RKO (cell line): Measurements from ENCODE around the gene HDLBP.
"Not testable (repeated sequence)": the region's sequence is repeated elsewhere in the genome, so short reads cannot be mapped to it uniquely, and the experiment has no call there.

ENCODE experiments used
- DNase-seq: peaks from one replicate; pipeline ENCODE4 v3.0.0-alpha.2; 2016; ENCODE audit warnings: low spot score

HDLBP gene

DNA sequence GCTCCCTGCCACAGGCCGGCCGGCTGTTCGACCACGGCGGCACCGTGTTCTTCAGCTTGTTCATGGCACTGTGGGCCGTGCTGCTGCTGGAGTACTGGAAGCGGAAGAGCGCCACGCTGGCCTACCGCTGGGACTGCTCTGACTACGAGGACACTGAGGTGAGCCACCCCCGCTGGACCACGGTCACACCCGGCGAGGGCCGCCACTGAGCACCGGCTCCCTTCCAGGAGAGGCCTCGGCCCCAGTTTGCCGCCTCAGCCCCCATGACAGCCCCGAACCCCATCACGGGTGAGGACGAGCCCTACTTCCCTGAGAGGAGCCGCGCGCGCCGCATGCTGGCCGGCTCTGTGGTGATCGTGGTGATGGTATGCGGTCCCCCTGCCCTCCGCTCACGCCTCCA, 106.2 kb downstream of the HDLBP start:
- no peak for DNase-seq

- DNase-seq, result no peak
These were observed 107.4 kb downstream of the HDLBP start for GRCh38 chr2:241208058-241208457.

- no peak for DNase-seq
These were observed 107.8 kb downstream of the HDLBP start for GRCh38 chr2:241207641-241208040.

DNA sequence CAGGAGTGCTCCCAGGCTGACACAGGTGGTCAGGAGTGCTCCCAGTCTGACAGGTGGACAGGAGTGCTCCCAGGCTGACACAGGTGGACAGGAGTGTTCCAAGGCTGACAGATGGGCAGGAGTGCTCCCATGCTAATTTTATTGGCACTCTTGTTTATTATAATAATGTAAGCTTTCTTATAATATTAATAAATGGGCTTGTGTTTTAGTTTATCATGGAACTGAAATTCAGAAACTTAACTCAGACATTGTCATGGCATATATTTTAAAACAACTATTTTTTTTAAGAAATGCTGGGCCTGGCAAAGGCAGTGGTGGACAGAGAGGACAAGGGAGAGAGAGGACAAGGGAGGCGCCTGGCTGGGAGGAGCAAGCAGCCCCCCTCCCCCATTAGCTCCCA, 108.3 kb downstream of the HDLBP start:
- no peak for DNase-seq

DNA sequence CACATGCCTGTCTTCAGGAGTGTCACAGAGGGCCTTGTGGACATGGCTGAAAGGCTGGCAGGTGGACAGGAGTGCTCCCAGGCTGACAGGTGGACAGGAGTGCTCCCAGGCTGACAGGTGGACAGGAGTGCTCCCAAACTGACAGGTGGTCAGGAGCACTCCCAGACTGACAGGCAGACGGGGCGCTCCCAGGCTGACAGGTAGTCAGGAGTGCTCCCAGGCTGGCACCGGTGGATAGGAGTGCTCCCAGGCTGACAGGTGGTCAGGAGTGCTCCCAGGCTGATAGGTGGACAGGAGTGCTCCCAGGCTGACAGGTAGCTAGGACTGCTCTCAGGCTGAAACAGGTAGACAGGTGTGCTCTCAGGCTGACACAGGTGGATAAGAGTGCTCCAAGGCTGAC, 110.4 kb downstream of the HDLBP start:
- no peak for DNase-seq

DNA sequence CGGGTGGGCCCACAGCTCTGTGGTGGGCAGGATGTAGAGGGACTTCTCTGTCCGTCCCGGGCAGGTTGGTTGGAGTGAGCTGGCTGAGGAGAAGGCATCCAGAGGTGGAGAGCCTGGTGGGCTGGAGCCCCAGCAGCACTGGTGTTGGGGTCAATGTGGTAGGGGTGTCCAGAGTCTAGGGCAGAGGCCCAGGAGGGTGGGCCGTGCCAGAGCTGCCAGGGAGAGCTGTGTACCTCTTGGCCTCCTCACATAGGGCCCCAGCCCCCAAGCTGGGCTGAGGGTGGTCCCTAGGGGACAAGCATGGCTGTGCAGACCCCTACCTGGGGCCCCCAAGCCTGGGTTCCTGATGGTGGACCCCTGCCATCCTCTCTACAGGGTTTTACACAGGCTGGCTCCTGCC, 111.0 kb downstream of the HDLBP start:
- DNase-seq, result no peak

DNA sequence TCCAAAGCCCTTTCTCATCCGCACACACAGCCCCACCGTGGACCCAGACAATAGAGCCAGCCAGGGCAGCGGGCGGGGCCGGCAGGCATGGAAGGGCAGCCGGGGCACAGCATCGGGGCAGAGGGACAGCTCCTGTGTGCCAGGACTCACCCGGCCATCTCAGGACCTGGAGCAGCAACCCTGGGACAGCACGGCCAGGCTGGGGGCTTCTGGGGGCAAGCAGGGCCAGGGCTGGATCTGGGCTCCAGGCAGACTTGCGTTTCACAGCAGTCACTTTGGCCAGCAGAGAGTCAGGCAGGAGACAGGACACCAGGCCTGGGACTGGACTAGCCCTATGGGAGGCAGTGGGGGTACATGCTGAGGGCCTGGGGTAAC, 111.5 kb downstream of the HDLBP start:
- no peak for DNase-seq

GRCh38 chr2:241203218-241204009, 112.1 kb downstream of the HDLBP start:
- DNase-seq, result no peak

DNA sequence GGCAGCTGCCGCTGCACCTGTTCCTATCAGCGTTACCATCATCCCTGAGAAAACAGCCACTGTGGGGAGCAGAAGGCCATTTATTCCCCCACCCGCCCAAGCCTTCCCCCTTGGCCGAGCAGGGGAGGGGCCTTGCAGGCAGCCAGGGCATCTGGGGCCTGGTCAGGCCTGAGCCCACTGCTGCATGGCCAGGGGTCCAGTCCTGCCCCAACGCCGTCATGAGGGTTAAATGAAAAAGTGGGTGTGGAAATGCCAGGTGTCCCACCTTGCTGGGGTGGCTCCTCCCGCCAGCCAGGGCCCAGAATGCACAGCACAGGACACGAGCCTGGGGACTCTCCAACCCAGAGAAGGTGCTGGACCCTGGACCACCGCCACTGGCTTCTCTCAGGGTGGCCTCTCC, 112.8 kb downstream of the HDLBP start:
- no peak for DNase-seq

DNA sequence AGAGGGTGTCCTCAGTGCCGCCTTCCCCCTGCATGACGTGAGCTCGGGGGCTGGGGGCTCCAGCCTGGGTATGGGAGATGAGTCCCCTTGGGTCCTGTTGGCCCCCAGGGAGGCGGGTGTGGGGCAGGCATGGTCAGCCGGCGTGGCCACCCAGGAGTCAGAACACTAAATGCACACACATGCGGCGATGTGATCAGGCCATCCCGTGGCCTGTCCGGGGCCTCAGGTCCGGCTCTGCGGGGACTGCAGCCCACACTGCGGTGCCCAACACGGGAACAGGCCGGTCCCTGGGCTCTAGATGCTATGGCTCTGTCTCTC, 113.2 kb downstream of the HDLBP start:
- DNase-seq, result no peak

- no peak for DNase-seq
These were observed 113.8 kb downstream of the HDLBP start for GRCh38 chr2:241201445-241202267.

GRCh38 chr2:241200822-241201395, 114.6 kb downstream of the HDLBP start:
- no peak for DNase-seq

DNA sequence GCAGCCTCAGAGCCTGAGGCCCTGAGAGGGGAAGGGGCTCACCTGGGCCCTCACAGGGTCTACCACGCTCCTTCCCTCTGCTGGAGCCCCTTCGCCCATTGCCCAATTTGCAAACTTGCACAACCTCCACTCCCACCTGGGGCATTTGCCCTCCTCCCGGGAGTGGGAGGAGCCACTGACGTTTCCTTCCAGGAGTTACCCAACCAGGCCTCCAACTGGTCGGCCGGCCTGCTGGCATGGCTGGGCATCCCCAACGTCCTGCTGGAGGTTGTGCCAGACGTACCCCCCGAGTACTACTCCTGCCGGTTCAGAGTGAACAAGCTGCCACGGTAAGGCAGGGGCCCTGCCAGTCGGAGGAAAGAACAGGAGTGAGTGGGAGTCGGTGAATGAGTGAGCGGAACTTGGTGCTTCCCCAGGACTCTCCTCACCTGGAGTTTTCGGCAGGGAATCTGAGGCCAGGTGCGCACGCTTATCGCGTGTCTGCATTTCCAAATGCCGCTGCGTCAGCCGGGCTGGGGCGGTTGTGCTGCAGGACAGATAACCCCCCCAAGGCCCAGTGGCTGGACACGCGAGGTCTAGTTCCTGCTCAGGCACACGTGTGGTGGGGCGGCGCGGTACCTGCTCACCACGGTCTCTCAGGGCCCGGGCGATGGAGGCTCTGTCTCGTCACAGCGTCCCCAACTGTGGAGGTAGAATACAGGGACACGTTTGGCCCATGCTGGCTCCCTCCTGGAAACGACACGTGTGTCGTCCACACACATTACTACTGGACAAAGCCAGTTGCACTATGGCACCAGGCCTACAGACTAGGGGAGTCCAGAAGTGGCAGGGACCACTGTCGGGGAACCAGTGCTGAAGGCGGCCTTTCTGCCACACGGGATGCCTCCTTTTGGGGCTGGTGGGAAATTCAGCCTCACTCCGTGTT, 115.3 kb downstream of the HDLBP start:
- DNase-seq, result no peak

DNA sequence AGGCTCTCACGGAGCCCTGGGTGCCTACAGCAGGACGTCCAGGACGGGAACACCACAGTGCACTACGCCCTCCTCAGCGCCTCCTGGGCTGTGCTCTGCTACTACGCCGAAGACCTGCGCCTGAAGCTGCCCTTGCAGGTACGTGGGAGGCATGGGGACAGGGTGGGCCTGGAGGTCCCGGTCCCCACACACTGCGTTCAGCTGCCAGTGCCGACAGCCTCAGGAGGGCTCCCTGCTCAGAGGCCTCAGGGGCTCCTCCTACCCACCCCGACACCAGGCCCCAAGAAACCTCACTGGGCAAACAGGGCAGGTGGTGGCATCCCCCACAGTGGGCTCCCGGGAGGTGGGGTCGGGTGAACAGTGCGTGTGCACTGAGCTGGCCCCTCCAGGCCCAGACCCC, 116.2 kb downstream of the HDLBP start:
- no peak for DNase-seq

DNA sequence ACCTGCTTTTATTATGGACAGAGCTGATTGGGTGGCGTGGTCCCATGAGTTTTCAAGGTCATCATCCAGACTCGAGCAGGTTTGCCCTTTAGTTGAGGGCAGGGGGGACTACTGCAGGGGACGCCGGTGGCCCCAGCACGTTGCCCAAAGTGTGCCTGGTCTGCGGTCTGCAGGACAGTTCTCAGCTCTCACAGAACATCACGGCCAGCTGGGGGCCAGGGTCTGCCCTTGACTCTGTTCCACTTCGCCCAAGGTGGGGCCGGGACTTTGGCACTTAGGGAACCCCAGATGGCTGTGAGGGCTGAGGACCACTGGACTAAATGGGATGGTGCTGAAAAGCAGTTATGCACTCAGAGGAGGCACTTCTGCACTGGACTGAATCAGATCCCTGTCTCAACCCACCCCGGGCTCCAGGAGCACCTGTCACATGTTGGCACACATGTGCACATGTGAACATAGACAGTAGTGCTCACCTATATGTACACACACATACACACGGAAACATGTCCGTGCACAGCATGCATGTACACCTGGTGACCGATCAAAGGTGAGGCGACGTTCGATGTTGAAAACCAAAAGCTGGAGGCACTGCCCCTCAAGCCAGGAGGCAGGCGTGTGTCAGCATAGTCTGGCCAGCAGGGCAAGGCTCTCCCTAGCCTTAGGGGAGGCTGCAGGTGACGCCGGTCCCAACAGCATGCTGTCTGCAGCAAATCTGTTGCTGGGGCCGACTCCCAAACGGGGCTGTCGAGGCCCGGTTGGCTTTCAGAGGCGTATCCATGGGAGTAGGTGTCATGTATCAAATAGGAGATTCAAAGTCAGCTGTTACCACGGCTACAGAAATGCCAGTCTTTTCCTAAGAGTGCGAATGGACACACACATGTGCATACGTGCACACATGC, 116.8 kb downstream of the HDLBP start:
- DNase-seq, result no peak

DNA sequence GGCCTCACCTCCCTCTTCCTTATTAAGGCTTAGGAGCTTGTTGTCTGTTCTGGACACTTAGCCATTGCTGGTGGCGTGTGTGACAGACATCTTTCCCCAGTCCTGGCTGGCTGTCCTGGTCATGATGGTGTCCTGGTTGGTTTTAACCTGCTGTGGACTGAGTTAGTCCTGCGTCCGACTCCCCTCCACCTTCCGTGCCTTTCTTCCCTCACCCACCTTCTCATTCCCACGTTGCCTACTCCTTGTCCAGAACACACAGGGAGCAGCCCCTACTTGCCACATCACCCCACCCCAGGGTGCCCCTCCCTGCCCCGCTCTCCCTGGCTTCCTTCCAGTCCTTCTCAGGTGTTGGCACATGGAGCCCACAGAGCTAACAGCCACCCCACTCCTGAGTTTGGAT, 117.5 kb downstream of the HDLBP start:
- DNase-seq, result no peak

GRCh38 chr2:241197246-241197645, 118.2 kb downstream of the HDLBP start:
- DNase-seq, result not testable (repeated sequence)

DNA sequence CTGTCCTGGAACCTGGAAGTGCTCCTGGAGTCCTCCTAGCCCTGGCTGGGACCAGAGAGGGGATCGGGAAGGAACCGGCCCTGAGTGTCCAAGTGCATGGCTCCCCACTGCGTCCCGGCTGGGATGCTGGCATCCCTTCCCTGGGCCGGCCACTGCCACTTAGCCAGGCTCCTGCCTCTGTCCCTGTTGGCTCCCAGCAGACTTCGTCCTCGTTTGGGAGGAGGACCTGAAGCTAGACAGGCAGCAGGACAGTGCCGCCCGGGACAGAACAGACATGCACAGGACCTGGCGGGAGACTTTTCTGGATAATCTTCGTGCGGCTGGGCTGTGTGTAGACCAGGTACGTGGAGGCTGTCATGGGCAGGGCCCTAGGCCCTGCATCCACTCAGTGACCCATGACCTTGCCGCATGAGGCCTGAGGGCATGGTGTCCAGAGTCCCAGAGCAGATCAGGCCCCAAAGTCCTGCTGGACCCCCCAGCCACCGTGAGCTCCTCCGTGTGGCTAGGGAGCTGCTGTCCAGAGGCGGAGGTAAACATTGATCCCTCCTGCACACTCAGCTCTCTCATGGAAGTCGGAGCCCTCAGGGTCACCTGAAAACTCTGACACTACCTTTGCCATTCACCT, 119.9 kb downstream of the HDLBP start:
- no peak for DNase-seq

DNA sequence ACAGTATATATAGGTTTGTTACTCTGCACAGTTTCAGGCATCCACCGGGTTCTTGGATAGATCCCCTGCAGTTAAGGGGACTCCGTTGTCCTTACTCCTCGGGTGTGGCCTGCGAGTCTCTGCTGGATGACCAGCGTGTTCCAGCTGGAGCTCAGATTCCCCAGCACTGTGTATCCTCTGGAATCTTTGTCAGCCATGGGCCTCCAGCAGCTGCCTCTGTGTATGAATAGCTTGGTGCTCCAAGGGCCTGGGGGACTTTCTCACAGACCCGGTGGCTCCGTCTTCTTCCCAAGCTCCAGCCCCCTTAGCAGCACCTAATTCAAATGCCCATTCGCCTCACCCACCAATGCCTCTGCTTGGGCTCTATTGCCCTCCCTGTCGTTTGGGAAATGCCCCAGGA, 120.7 kb downstream of the HDLBP start:
- no peak for DNase-seq

GRCh38 chr2:241193271-241193670, 122.2 kb downstream of the HDLBP start:
- DNase-seq, result no peak

GRCh38 chr2:241191081-241191480, 124.4 kb downstream of the HDLBP start:
- DNase-seq, result no peak
